Measurements from ENCODE around the gene DENND10.
"Not testable (repeated sequence)": the region's sequence is repeated elsewhere in the genome, so short reads cannot be mapped to it uniquely, and the experiment has no call there.

DNA sequence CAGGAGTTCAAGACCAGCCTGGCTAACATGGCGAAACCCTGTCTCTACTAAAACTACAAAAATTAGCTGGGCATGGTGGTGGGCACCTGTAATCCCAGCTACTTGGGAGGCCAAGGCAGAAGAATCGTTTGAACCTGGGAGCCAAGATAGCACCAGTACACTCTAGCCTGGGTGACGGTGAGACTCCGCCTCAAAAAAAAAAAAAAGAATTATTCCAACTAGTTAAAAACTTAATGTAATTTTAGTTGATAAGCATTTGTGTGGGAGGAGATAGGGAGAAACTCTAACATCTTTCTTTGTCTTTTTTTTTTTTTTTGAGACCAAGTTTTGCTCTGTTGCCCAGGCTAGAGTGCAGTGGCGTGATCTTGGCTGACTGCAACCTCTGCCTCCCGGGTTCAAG, 3.2 kb downstream of the DENND10 start:
- TF ChIP-seq, protein P1, sequence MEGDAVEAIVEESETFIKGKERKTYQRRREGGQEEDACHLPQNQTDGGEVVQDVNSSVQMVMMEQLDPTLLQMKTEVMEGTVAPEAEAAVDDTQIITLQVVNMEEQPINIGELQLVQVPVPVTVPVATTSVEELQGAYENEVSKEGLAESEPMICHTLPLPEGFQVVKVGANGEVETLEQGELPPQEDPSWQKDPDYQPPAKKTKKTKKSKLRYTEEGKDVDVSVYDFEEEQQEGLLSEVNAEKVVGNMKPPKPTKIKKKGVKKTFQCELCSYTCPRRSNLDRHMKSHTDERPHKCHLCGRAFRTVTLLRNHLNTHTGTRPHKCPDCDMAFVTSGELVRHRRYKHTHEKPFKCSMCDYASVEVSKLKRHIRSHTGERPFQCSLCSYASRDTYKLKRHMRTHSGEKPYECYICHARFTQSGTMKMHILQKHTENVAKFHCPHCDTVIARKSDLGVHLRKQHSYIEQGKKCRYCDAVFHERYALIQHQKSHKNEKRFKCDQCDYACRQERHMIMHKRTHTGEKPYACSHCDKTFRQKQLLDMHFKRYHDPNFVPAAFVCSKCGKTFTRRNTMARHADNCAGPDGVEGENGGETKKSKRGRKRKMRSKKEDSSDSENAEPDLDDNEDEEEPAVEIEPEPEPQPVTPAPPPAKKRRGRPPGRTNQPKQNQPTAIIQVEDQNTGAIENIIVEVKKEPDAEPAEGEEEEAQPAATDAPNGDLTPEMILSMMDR (IDR thresholded peaks at IDR 0.05 in 4 of 5, conservative IDR thresholded peaks at IDR 0.05 in 1 of 5): not testable (repeated sequence)
- TF ChIP-seq POLR2A (IDR thresholded peaks at IDR 0.05): not testable (repeated sequence)

All from gastrocnemius medialis (tissue), 4 donors.